WTC11 (cell line): ENCODE data around the gene TUBA3C. TPM values are rescaled to one million over a fixed set of nuclear protein-coding genes. Genes with fewer than 3 reads are reported as not detected.
"Not testable (repeated sequence)": the region's sequence is repeated elsewhere in the genome, so short reads cannot be mapped to it uniquely, and the experiment has no call there.

ENCODE experiments used
- ATAC-seq: fragments of 200-7000 bp; cut with Tn5 transposase; 2 replicates; pipeline ENCODE4 v1.10.0; 2021; ENCODE audit warnings: mild to moderate bottlenecking, moderate library complexity
- CTCF ChIA-PET: fragments of 300-600 bp; sonication (Branson Sonifier 250); formaldehyde crosslinking; loops from one replicate; lab custom pipeline; 2021; ENCODE audit warnings: antibody characterized with exemption; lab: Charles Lee
- POLR2A ChIA-PET: fragments of 350-600 bp; sonication (Branson Sonifier 250); formaldehyde crosslinking; loops from one replicate; lab custom pipeline; 2021; ENCODE audit warnings: antibody characterized with exemption; lab: Charles Lee
- DNase-seq: peaks from one replicate; pipeline ENCODE4 v3.0.0; 2021; ENCODE audit warnings: low spot score
- H3K27ac Mint-ChIP-seq: 2 replicates; pipeline ENCODE4 v1.8.0; 2021; ENCODE audit warnings: mixed read lengths
- H3K27me3 Mint-ChIP-seq: 2 replicates; pipeline ENCODE4 v1.8.0; 2021; ENCODE audit warnings: low read depth, mild to moderate bottlenecking, moderate library complexity, mixed read lengths
- H3K36me3 Mint-ChIP-seq: 2 replicates; pipeline ENCODE4 v1.8.0; 2021; ENCODE audit warnings: mixed read lengths
- H3K4me1 Mint-ChIP-seq: 2 replicates; pipeline ENCODE4 v1.8.0; 2022; ENCODE audit warnings: mixed read lengths
- H3K4me3 Mint-ChIP-seq: 2 replicates; pipeline ENCODE4 v1.8.0; 2021; ENCODE audit warnings: mild to moderate bottlenecking, moderate library complexity, mixed read lengths
- H3K9me3 Mint-ChIP-seq: 2 replicates; pipeline ENCODE4 v1.8.0; 2021; ENCODE audit warnings: mixed read lengths
- ATF1 ChIP-seq: sonication (generic); formaldehyde crosslinking; IDR thresholded peaks from 2 replicates; pipeline ENCODE4 v1.8.1; 2023; ENCODE audit warnings: mild to moderate bottlenecking, moderate library complexity, missing genetic modification reagents
- CREB1 ChIP-seq: sonication (generic); formaldehyde crosslinking; IDR thresholded peaks from 2 replicates; pipeline ENCODE4 v1.8.0; 2023; ENCODE audit warnings: mild to moderate bottlenecking, missing genetic modification reagents
- ESRRA ChIP-seq: sonication (generic); formaldehyde crosslinking; IDR thresholded peaks from 2 replicates; pipeline ENCODE4 v1.8.1; 2022; ENCODE audit warnings: mild to moderate bottlenecking, missing genetic modification reagents, borderline replicate concordance
- ETV6 ChIP-seq: sonication (generic); formaldehyde crosslinking; IDR thresholded peaks from 2 replicates; pipeline ENCODE4 v1.8.1; 2022; ENCODE audit warnings: mild to moderate bottlenecking, missing genetic modification reagents
- FOXK1 ChIP-seq: sonication (generic); formaldehyde crosslinking; IDR thresholded peaks from 2 replicates; pipeline ENCODE4 v1.8.0; 2022; ENCODE audit warnings: mild to moderate bottlenecking, moderate library complexity, missing genetic modification reagents
- GTF2I ChIP-seq: fragments of 250-450 bp; sonication (Bioruptor Pico); conservative IDR thresholded peaks from 2 replicates; pipeline ENCODE4 v1.4.0; 2021; ENCODE audit warnings: mild to moderate bottlenecking
- HMGA2 ChIP-seq: fragments of 250-450 bp; sonication (Bioruptor Pico); IDR thresholded peaks from 2 replicates; pipeline ENCODE4 v1.4.0; 2021; ENCODE audit warnings: mild to moderate bottlenecking, moderate library complexity
- MYBL2 ChIP-seq: sonication (generic); formaldehyde crosslinking; IDR thresholded peaks from 2 replicates; pipeline ENCODE4 v1.8.1; 2023; ENCODE audit warnings: mild to moderate bottlenecking, moderate library complexity, missing genetic modification reagents
- TCF7 ChIP-seq: sonication (generic); formaldehyde crosslinking; IDR thresholded peaks from 2 replicates; pipeline ENCODE4 v1.8.0; 2022; ENCODE audit warnings: mild to moderate bottlenecking, low read depth, missing genetic modification reagents, moderate library complexity
- ZNF263 ChIP-seq: sonication (generic); formaldehyde crosslinking; IDR thresholded peaks from 2 replicates; pipeline ENCODE4 v1.8.1; 2022; ENCODE audit warnings: low read depth, mild to moderate bottlenecking, moderate library complexity, missing genetic modification reagents
- ZNF396 ChIP-seq: fragments of 250-450 bp; sonication (Bioruptor Pico); IDR thresholded peaks from 2 replicates; pipeline ENCODE4 v1.8.0; 2021; ENCODE audit warnings: mild to moderate bottlenecking, moderate library complexity, borderline replicate concordance
- total RNA-seq: library from RNA; stranded (reverse); gene quantifications from 3 replicates; pipeline ENCODE4 v1.2.3, GENCODE V29; 2021
- TF ChIP-seq, protein P1 (sequence below): fragments of 250-450 bp; sonication (Bioruptor Pico); conservative IDR thresholded peaks from 2 replicates; pipeline ENCODE4 v1.9.0; 2021; ENCODE audit warnings: mild to moderate bottlenecking
- TF ChIP-seq, protein P2 (sequence below): sonication (generic); formaldehyde crosslinking; conservative IDR thresholded peaks from 2 replicates; pipeline ENCODE4 v1.8.1; 2022; ENCODE audit warnings: mild to moderate bottlenecking, missing genetic modification reagents
- TF ChIP-seq, protein P3 (sequence below): sonication (generic); formaldehyde crosslinking; IDR thresholded peaks from 2 replicates; pipeline ENCODE4 v1.8.0; 2022; ENCODE audit warnings: mild to moderate bottlenecking, missing genetic modification reagents
- TF ChIP-seq, protein P4 (sequence below): fragments of 250-450 bp; sonication (Bioruptor Pico); IDR thresholded peaks from 2 replicates; pipeline ENCODE4 v1.8.0; 2021; ENCODE audit warnings: mild to moderate bottlenecking
- TF ChIP-seq, protein P5 (sequence below): fragments of 250-450 bp; sonication (Bioruptor Pico); IDR thresholded peaks from 2 replicates; pipeline ENCODE4 v1.9.0; 2021; ENCODE audit warnings: mild to moderate bottlenecking
- TF ChIP-seq, protein P6 (sequence below): sonication (generic); formaldehyde crosslinking; IDR thresholded peaks from 2 replicates; pipeline ENCODE4 v1.8.0; 2022; ENCODE audit warnings: missing genetic modification reagents
- TF ChIP-seq, protein P7 (sequence below): sonication (generic); formaldehyde crosslinking; IDR thresholded peaks from 2 replicates; pipeline ENCODE4 v1.8.0; 2023; ENCODE audit warnings: missing genetic modification reagents
- TF ChIP-seq, protein P8 (sequence below): sonication (generic); formaldehyde crosslinking; IDR thresholded peaks from 2 replicates; pipeline ENCODE4 v1.8.1; 2023; ENCODE audit warnings: mild to moderate bottlenecking, missing genetic modification reagents

The TUBA3C gene
- total RNA-seq, 1 experiment from 2014 or later = not detected

DNA sequence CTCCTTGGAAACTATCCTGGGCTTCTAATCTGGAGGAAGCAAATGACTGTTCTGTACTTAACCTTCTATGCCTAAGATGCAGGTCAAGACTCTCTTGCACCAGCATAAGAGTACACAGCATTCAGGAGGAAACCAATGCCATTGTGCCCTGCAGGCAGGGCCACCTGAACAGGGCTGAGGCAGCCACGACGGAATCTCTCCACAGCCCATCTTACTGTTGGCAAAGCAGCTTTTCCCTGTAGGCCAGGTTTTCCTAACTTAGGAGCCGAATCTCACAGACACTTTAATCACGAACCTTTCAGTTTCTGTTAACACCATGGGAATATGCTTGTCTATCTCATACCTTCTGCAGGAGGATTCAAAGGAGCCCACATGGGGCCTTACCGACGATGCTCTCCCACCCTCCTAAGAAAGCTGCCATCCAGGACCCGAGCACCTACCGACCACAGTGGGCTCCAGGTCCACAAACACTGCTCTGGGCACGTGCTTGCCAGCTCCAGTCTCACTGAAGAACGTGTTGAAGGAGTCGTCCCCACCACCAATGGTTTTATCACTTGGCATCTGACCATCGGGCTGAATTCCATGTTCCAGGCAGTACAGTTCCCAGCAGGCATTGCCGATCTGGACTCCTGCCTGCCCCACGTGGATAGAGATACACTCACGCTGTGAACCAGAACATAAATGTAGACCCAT, 2.6 kb downstream of the TUBA3C start (continued):
- TF ChIP-seq, protein P1, sequence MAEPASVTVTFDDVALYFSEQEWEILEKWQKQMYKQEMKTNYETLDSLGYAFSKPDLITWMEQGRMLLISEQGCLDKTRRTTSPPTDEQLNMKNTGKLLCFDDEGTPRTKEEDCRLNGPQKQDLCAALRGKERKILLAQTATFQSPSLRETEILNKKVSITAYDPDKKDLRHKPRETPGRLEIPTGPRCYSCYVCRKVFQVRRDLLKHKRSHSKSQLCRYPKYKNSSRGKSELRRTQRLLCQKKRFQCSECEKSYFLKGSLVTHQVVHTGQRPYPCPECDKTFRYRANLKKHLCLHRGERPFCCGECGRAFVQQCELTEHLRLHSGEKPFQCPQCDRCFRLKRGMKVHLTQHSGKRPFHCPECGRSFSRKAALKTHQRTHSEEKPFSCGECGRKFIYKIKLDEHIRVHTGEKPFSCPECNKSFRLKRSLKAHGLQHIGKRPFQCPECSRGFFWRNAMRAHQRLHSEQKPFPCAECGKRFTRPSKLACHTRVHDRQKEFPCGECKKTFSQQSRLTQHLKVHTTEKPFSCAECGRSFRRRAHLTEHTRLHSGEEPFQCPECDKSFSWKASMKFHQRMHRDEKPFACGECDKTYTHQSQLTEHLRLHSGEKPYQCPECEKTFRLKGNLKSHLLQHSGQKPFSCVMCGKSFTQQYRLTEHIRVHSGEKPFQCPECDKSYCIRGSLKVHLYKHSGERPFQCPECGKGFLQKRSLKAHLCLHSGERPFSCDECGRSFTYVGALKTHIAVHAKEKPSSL (CRISPR knock-in tag) = no peak
- no peak for TF ChIP-seq ZNF396 (CRISPR knock-in tag)
- TF ChIP-seq, protein P2, sequence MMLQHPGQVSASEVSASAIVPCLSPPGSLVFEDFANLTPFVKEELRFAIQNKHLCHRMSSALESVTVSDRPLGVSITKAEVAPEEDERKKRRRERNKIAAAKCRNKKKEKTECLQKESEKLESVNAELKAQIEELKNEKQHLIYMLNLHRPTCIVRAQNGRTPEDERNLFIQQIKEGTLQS = no peak
- TF ChIP-seq ATF1 (CRISPR knock-in tag) = no peak
- TF ChIP-seq ZNF263 (CRISPR knock-in tag) = no peak
- no peak for TF ChIP-seq ESRRA
- TF ChIP-seq ETV6 (CRISPR knock-in tag) = no peak

DNA sequence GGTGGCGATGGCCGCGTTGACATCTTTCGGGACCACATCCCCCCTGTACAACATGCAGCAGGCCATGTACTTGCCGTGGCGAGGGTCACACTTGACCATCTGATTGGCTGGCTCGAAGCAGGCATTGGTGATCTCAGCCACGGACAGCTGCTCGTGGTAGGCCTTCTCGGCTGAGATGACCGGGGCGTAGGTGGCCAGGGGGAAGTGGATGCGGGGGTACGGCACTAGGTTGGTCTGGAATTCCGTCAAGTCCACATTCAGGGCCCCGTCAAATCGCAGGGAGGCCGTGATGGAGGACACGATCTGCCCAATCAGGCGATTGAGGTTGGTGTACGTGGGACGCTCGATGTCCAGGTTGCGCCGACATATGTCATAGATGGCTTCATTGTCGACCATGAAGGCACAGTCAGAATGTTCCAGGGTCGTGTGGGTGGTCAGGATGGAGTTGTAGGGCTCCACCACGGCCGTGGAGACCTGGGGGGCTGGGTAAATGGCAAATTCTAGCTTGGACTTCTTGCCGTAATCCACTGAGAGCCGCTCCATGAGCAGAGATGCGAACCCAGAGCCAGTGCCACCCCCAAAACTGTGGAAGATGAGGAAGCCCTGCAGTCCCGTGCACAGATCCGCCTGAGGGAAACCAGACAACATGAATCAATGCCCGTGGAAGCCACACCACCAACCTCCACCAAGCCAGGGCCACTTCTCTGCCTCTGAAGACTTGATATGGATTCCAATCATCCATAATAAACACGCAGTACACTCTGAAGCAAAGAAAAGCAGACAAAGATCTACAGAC, 4.4 kb downstream of the TUBA3C start:
- H3K27ac Mint-ChIP-seq, H3K4me1 Mint-ChIP-seq, H3K4me3 Mint-ChIP-seq, ATAC-seq, DNase-seq, POLR2A ChIA-PET: not testable (repeated sequence)
- H3K9me3 Mint-ChIP-seq = peaks cover 60% of the 10 kb centered on the region
- CTCF ChIA-PET = interaction anchor here (0.5 kb wide), 1 partner anchor 416 kb away, joined by 3 read pairs; no protein-coding TSS in a partner anchor
- peaks cover 71% of the 10 kb centered on the region for H3K36me3 Mint-ChIP-seq
- peaks cover 15% of the 10 kb centered on the region for H3K27me3 Mint-ChIP-seq

DNA sequence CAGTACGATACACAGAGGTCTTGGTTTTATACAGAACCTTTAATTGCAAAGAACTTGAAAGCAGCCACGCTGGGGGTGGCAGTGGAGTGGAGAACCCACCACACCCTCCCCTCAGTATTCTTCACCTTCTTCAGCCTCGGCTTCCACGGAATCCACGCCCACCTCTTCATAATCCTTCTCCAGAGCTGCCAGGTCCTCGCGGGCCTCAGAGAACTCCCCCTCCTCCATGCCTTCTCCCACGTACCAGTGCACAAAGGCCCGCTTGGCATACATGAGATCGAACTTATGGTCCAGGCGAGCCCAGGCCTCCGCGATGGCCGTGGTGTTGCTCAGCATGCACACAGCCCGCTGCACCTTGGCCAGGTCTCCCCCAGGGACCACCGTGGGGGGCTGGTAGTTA, 7.9 kb downstream of the TUBA3C start:
- H3K36me3 Mint-ChIP-seq = peaks cover 81% of the 10 kb centered on the region
- H3K27me3 Mint-ChIP-seq = peaks cover 17% of the 10 kb centered on the region
- ChIA-PET CTCF (no interaction called here), POLR2A (no interaction called here)
- no peaks in the 10 kb centered on the region for H3K4me1 Mint-ChIP-seq
- DNase-seq = no peak
- H3K4me3 Mint-ChIP-seq = no peak overlapping the region
- ATAC-seq = no peak
- H3K27ac Mint-ChIP-seq = no peak overlapping the region
- peaks cover 58% of the 10 kb centered on the region for H3K9me3 Mint-ChIP-seq
- TF ChIP-seq MYBL2 (CRISPR knock-in tag) = no peak
- TF ChIP-seq, protein P3, sequence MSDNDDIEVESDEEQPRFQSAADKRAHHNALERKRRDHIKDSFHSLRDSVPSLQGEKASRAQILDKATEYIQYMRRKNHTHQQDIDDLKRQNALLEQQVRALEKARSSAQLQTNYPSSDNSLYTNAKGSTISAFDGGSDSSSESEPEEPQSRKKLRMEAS = no peak
- TF ChIP-seq HMGA2 (CRISPR knock-in tag) = no peak
- no peak for TF ChIP-seq TCF7 (CRISPR knock-in tag)
- TF ChIP-seq, protein P4, sequence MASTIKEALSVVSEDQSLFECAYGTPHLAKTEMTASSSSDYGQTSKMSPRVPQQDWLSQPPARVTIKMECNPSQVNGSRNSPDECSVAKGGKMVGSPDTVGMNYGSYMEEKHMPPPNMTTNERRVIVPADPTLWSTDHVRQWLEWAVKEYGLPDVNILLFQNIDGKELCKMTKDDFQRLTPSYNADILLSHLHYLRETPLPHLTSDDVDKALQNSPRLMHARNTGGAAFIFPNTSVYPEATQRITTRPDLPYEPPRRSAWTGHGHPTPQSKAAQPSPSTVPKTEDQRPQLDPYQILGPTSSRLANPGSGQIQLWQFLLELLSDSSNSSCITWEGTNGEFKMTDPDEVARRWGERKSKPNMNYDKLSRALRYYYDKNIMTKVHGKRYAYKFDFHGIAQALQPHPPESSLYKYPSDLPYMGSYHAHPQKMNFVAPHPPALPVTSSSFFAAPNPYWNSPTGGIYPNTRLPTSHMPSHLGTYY (CRISPR knock-in tag) = no peak
- TF ChIP-seq, protein P5, sequence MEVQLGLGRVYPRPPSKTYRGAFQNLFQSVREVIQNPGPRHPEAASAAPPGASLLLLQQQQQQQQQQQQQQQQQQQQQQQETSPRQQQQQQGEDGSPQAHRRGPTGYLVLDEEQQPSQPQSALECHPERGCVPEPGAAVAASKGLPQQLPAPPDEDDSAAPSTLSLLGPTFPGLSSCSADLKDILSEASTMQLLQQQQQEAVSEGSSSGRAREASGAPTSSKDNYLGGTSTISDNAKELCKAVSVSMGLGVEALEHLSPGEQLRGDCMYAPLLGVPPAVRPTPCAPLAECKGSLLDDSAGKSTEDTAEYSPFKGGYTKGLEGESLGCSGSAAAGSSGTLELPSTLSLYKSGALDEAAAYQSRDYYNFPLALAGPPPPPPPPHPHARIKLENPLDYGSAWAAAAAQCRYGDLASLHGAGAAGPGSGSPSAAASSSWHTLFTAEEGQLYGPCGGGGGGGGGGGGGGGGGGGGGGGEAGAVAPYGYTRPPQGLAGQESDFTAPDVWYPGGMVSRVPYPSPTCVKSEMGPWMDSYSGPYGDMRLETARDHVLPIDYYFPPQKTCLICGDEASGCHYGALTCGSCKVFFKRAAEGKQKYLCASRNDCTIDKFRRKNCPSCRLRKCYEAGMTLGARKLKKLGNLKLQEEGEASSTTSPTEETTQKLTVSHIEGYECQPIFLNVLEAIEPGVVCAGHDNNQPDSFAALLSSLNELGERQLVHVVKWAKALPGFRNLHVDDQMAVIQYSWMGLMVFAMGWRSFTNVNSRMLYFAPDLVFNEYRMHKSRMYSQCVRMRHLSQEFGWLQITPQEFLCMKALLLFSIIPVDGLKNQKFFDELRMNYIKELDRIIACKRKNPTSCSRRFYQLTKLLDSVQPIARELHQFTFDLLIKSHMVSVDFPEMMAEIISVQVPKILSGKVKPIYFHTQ (CRISPR knock-in tag) = no peak
- no peak for TF ChIP-seq GTF2I (CRISPR knock-in tag)
- TF ChIP-seq CREB1 (CRISPR knock-in tag) = no peak
- TF ChIP-seq, protein P6, sequence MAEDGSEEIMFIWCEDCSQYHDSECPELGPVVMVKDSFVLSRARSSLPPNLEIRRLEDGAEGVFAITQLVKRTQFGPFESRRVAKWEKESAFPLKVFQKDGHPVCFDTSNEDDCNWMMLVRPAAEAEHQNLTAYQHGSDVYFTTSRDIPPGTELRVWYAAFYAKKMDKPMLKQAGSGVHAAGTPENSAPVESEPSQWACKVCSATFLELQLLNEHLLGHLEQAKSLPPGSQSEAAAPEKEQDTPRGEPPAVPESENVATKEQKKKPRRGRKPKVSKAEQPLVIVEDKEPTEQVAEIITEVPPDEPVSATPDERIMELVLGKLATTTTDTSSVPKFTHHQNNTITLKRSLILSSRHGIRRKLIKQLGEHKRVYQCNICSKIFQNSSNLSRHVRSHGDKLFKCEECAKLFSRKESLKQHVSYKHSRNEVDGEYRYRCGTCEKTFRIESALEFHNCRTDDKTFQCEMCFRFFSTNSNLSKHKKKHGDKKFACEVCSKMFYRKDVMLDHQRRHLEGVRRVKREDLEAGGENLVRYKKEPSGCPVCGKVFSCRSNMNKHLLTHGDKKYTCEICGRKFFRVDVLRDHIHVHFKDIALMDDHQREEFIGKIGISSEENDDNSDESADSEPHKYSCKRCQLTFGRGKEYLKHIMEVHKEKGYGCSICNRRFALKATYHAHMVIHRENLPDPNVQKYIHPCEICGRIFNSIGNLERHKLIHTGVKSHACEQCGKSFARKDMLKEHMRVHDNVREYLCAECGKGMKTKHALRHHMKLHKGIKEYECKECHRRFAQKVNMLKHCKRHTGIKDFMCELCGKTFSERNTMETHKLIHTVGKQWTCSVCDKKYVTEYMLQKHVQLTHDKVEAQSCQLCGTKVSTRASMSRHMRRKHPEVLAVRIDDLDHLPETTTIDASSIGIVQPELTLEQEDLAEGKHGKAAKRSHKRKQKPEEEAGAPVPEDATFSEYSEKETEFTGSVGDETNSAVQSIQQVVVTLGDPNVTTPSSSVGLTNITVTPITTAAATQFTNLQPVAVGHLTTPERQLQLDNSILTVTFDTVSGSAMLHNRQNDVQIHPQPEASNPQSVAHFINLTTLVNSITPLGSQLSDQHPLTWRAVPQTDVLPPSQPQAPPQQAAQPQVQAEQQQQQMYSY (CRISPR knock-in tag) = no peak
- TF ChIP-seq, protein P7, sequence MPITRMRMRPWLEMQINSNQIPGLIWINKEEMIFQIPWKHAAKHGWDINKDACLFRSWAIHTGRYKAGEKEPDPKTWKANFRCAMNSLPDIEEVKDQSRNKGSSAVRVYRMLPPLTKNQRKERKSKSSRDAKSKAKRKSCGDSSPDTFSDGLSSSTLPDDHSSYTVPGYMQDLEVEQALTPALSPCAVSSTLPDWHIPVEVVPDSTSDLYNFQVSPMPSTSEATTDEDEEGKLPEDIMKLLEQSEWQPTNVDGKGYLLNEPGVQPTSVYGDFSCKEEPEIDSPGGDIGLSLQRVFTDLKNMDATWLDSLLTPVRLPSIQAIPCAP (CRISPR knock-in tag) = no peak
- no peak for TF ChIP-seq FOXK1 (CRISPR knock-in tag)
- TF ChIP-seq, protein P8, sequence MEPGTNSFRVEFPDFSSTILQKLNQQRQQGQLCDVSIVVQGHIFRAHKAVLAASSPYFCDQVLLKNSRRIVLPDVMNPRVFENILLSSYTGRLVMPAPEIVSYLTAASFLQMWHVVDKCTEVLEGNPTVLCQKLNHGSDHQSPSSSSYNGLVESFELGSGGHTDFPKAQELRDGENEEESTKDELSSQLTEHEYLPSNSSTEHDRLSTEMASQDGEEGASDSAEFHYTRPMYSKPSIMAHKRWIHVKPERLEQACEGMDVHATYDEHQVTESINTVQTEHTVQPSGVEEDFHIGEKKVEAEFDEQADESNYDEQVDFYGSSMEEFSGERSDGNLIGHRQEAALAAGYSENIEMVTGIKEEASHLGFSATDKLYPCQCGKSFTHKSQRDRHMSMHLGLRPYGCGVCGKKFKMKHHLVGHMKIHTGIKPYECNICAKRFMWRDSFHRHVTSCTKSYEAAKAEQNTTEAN (CRISPR knock-in tag) = no peak
